Activated CD4-positive, alpha-beta T cell treated with anti-CD3 and anti-CD28 coated beads for 36 hours (primary cell): Measurements from ENCODE around the gene RGS10. TPM values are rescaled to one million over a fixed set of nuclear protein-coding genes. Genes with fewer than 3 reads are reported as not detected.

Source experiments
- ATAC-seq: fragments of 200-7000 bp; cut with Tn5 transposase; one replicate; pipeline ENCODE4 v1.10.0; 2021; ENCODE audit warnings: mild to moderate bottlenecking, moderate library complexity
- CTCF ChIA-PET: fragments of 350-600 bp; sonication (Branson Sonifier 250); formaldehyde crosslinking; loops from one replicate; lab custom pipeline; 2021; ENCODE audit warnings: antibody characterized with exemption; lab: Charles Lee
- POLR2A ChIA-PET: fragments of 350-600 bp; sonication (Branson Sonifier 250); formaldehyde crosslinking; loops from one replicate; lab custom pipeline; 2021; ENCODE audit warnings: antibody characterized with exemption, inconsistent platforms; lab: Charles Lee
- DNase-seq: peaks from one replicate; pipeline ENCODE4 v3.0.0-alpha.2; 2020
- H3K27ac Mint-ChIP-seq: one replicate; pipeline ENCODE4 v1.8.0; 2021; ENCODE audit warnings: mixed read lengths
- H3K27me3 Mint-ChIP-seq: one replicate; pipeline ENCODE4 v1.8.0; 2021; ENCODE audit warnings: mixed read lengths
- H3K36me3 Mint-ChIP-seq: one replicate; pipeline ENCODE4 v1.8.0; 2021; ENCODE audit warnings: low read depth, mixed read lengths
- H3K4me1 Mint-ChIP-seq: one replicate; pipeline ENCODE4 v1.8.0; 2021; ENCODE audit warnings: mixed read lengths
- H3K4me3 Mint-ChIP-seq: one replicate; pipeline ENCODE4 v1.8.0; 2021; ENCODE audit warnings: mild to moderate bottlenecking, moderate library complexity, mixed read lengths
- H3K9me3 Mint-ChIP-seq: one replicate; pipeline ENCODE4 v1.8.0; 2021; ENCODE audit warnings: low read depth, mixed read lengths
- intact Hi-C, 2 experiments: fragments of 100-400 bp; cut with DNase I in 1 of 2; cut with micrococcal nuclease in 1 of 2; formaldehyde crosslinking; loops; one replicate each; pipeline versions ENCODE4 v1.14.2 to v1.15.1; 2022 to 2024; cut with DNase I, micrococcal nuclease
- total RNA-seq, 2 experiments: library from RNA; stranded (reverse); gene quantifications; one replicate each; pipeline ENCODE4 v1.2.3, GENCODE V29; 2021

Gene RGS10
- total RNA-seq, 2 experiments from 2014 or later, result 186 to 191 TPM

DNA sequence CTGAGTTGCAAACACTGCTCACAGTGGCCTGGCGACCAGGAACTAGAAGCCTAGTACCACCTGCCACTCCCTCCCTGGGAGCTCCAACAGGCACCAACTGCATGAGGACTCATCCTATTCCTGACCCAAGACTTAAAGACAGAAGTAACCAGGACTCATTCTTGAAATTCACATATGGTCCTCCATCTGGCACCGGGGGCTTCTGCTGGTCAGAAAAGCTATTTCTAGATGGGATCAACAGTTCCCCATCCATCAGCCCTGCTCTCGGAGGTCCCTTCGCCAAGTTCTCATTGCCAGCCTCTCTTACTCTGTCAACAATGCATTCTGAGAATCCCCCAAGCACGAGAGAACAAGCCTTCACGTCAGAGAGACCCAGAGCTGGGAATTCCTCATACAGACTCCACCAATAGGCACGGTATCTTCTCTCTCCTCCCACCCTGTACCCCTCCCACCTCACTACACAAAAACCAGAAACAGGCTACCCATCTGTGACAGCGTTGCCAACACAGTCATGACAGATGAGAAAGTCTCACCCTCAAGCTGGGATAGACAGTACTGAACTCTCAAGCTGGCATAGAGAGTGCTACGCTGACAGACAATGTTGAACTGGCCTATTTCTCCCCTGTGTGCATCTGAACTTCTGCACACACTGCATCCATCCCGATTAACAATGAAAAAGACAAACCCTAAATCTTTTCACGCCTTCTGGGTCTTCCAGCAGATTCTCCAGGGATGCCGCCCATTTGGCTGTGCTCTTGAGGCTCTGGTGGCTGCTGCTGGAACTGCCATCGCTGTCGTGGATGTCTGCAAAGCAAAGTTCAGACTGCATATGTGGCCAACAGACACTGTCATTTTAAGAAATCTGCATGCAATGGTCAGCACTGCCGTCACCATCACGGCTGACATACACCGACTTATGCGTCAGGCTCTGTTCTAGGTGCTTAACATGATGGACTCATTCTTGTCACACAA lies 15.6 kb downstream of the RGS10 start:
- peak; percentile 51 for ATAC-seq
- Mint-ChIP-seq H3K27ac (peak overlapping the region; percentile 35), H3K27me3 (no peaks in the 10 kb centered on the region), H3K9me3 (no peaks in the 10 kb centered on the region), H3K4me3 (no peak overlapping the region), H3K36me3 (peaks cover 51% of the 10 kb centered on the region), H3K4me1 (peaks cover 62% of the 10 kb centered on the region)
- POLR2A ChIA-PET, result interaction anchor here (0.5 to 0.6 kb wide), 2 partner anchors 17 to 32 kb away, joined by 4 to 5 read pairs; no protein-coding TSS in a partner anchor
- intact Hi-C loops, result no loop called here
- DNase-seq, result no peak
- CTCF ChIA-PET, result interaction anchor here (0.8 to 2.0 kb wide), 9 partner anchors 10 to 327 kb away, joined by 3 to 7 read pairs (median 4); partner anchors contain the start of genes GRK5 and RGS10

- DNase-seq (no peak), ATAC-seq (no peak)
- intact Hi-C loops, result no loop called here
- no peak overlapping the region for H3K27ac Mint-ChIP-seq
- H3K4me1 Mint-ChIP-seq, result peaks cover 58% of the 10 kb centered on the region
- H3K27me3 Mint-ChIP-seq, result no peaks in the 10 kb centered on the region
- ChIA-PET CTCF (interaction anchor here (0.7 to 2.0 kb wide), 12 partner anchors 8 to 326 kb away, joined by 3 to 7 read pairs (median 3); partner anchors contain the start of genes GRK5 and RGS10), POLR2A (no interaction called here)
- peaks cover 55% of the 10 kb centered on the region for H3K36me3 Mint-ChIP-seq
- H3K4me3 Mint-ChIP-seq, result no peak overlapping the region
- H3K9me3 Mint-ChIP-seq, result no peaks in the 10 kb centered on the region
Measured at GRCh38 chr10:119526149-119526548, 16.4 kb downstream of the RGS10 start.

DNA sequence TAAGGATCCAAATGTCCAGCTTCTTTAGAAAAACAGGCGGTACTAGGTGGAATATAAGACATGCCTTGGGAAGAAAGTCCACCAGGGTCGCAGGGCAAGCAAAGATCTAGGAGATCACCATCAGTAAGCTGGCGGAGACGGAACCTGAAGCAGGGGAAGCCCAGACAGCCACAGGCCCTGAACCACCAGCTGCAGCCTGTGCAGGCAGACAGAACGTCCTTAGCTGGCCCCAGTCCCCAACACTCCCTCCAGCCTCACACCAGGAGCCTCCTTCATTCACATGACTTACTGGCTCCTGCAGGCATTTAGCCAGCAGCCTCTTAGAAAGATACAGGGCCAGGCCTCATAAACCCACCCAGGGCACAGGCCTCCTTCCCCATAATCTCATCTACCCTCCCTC lies 17.4 kb downstream of the RGS10 start:
- ATAC-seq, result no peak
- no peaks in the 10 kb centered on the region for H3K27me3 Mint-ChIP-seq
- ChIA-PET POLR2A (no interaction called here), CTCF (interaction anchor here (0.5 to 2.0 kb wide), 5 partner anchors 12 to 373 kb away, joined by 3 to 5 read pairs (median 3); partner anchors contain the start of gene RGS10)
- H3K27ac Mint-ChIP-seq, result peak overlapping the region; percentile 19
- DNase-seq, result no peak
- H3K36me3 Mint-ChIP-seq, result peaks cover 55% of the 10 kb centered on the region
- intact Hi-C loops, result no loop called here
- no peaks in the 10 kb centered on the region for H3K9me3 Mint-ChIP-seq
- H3K4me1 Mint-ChIP-seq, result peaks cover 53% of the 10 kb centered on the region
- H3K4me3 Mint-ChIP-seq, result no peak overlapping the region

DNA sequence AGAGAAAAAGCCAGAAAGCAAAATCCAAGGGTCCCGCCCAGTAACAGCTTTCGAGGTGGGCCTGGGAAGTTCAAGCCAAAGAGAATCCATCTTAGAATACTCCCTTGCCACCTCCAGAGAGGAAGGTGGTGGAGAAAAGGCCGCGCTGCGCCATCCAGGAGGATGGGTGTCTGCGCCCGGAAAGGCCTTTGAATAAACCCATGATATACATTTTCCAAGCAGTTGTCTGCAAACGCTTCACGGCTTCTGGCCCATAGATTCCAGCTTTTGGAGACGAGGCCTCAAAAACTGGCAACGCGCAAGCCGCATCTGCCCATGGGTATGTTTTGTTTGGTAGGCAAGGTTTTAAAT lies 17.8 kb downstream of the RGS10 start:
- ChIA-PET POLR2A (no interaction called here), CTCF (interaction anchor here (1.1 to 1.6 kb wide), 2 partner anchors 13 to 15 kb away, joined by 3 to 5 read pairs; no protein-coding TSS in a partner anchor)
- no peak overlapping the region for H3K27ac Mint-ChIP-seq
- intact Hi-C loops, result no loop called here
- H3K27me3 Mint-ChIP-seq, result no peaks in the 10 kb centered on the region
- no peak for ATAC-seq
- H3K4me3 Mint-ChIP-seq, result no peak overlapping the region
- H3K9me3 Mint-ChIP-seq, result no peaks in the 10 kb centered on the region
- H3K4me1 Mint-ChIP-seq, result peaks cover 54% of the 10 kb centered on the region
- DNase-seq, result no peak
- H3K36me3 Mint-ChIP-seq, result peaks cover 59% of the 10 kb centered on the region

DNA sequence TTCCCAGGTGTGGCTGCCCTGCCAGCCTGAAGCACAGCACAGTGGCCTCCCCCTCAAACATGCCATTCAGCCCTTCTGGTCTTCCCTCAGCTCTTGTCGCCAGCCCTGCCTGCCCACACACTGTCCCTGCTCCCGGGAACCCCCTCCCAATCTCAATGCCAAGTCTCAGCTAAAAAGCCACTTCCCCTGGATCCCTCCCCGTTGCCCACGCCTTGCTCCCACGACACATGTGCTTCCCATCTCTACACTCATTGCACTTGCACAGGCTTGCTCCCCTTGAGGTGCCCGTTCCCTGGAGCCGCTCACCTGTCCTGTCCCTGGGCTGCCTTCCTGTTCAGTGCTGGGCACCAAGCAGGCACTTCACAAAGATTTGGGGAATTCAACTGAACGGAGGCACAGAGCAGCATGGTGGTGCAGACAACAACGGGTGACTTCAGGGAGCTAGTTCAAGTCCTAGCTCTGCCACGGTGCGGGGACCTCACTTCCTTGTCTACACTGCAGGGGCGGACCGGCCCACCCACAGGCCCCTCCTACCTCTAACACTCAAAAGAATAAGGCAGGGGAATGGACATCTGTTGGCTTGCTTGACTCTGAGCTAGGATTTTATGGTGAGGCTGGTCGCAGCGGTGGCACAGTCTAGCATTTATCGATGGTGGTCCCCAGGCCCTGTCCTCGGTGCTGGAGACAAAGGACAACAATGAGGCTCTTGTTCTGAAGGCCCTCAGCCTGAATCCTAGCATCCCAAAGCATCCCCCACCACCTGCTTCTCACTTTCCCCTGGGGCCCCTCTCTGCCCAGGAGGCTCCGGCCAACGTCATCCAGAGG lies 18.4 kb downstream of the RGS10 start:
- DNase-seq, result no peak
- CTCF ChIA-PET, result interaction anchor here (1.1 to 1.7 kb wide), 3 partner anchors 9 to 16 kb away, joined by 3 to 7 read pairs (median 5); no protein-coding TSS in a partner anchor
- peak overlapping the region; percentile 44 for H3K27ac Mint-ChIP-seq
- POLR2A ChIA-PET, result no interaction called here
- peaks cover 55% of the 10 kb centered on the region for H3K36me3 Mint-ChIP-seq
- H3K4me3 Mint-ChIP-seq, result no peak overlapping the region
- peaks cover 55% of the 10 kb centered on the region for H3K4me1 Mint-ChIP-seq
- ATAC-seq, result no peak
- H3K9me3 Mint-ChIP-seq, result no peaks in the 10 kb centered on the region
- intact Hi-C loops, result no loop called here
- H3K27me3 Mint-ChIP-seq, result no peaks in the 10 kb centered on the region

DNA sequence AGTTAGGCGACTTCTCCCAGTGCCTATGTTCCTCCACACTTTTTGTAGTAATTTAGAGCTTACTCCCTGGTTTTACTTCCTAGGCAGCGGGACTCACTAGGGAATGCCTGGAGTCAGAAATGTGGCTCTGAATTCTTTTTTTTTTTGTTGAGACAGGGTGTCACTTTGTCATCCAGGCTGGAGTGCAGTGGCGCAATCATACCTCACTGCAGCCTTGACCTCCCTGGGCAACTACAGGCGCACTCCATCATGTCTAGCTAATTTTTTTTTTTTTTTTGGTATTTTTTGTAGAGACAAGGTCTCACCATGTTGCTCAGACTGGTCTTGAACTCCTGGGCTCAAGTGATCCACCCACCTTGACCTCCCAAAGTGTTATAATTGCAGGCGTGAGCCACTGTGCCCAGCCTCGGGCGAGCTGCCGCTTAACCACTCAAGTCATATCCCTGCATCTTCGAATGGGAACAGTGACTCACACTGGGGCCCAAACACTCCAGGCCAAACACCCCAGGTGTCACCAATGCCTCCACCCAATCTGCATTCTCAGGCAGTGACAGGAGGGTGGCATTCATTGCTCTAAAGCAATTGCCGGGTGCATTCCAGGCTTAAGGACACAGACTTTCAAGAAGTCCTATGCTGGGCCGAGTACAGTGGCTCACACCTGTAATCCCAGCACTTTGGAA lies 19.6 kb downstream of the RGS10 start:
- no peak overlapping the region for H3K4me3 Mint-ChIP-seq
- H3K4me1 Mint-ChIP-seq, result peaks cover 59% of the 10 kb centered on the region
- intact Hi-C loops, result no loop called here
- no peaks in the 10 kb centered on the region for H3K9me3 Mint-ChIP-seq
- DNase-seq (peak; percentile 45), ATAC-seq (peak; percentile 57)
- H3K36me3 Mint-ChIP-seq, result peaks cover 61% of the 10 kb centered on the region
- ChIA-PET POLR2A (interaction anchor here (0.7 kb wide), 1 partner anchor 159 kb away, joined by 7 read pairs; no protein-coding TSS in a partner anchor), CTCF (interaction anchor here (1.6 to 1.7 kb wide), 2 partner anchors 10 to 17 kb away, joined by 5 to 7 read pairs; no protein-coding TSS in a partner anchor)
- peak overlapping the region; percentile 51 for H3K27ac Mint-ChIP-seq
- no peaks in the 10 kb centered on the region for H3K27me3 Mint-ChIP-seq

DNA sequence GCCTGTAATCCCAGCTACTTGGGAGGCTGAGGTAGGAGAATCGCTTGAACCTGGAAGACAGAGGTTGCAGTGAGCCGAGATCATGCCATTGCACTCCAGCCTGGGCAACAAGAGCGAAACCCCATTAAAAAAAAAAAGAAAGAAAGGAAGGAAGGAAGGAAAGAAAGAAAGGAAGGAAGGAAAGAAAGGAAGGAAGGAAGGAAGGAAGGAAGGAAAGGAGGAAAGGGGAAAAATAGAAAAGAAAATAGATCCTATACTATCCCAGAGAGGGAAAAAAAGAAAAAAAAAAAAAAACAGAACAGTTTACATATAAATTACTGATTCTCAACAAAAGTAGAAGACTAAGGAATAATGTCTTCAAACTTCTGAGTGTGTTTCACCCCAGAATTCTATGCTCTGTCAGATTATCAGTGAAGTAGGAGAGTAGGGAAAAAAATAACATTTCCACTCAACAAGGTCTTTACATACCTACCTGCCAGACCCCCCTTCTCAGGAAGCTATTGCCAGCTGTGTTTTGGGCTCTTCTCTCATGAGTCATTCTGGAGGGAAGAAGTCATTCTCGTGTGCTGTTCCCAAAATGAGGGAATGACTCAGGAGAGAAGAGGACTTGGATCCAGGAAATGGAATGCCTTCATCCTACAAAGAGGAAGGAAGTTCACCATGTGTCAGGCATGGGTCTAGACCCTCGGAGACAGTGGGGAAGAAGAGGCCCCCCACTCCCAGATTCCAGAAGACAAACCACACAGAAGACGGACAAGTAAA lies 20.9 kb downstream of the RGS10 start:
- DNase-seq, result no peak
- no peaks in the 10 kb centered on the region for H3K27me3 Mint-ChIP-seq
- intact Hi-C loops, result no loop called here
- H3K9me3 Mint-ChIP-seq, result no peaks in the 10 kb centered on the region
- ATAC-seq, result no peak
- H3K27ac Mint-ChIP-seq, result peak overlapping the region; percentile 44
- H3K4me3 Mint-ChIP-seq, result no peak overlapping the region
- POLR2A ChIA-PET, result no interaction called here
- H3K4me1 Mint-ChIP-seq, result peaks cover 59% of the 10 kb centered on the region
- CTCF ChIA-PET, result interaction anchor here (1.0 kb wide), 1 partner anchor 8 kb away, joined by 3 read pairs; no protein-coding TSS in a partner anchor
- H3K36me3 Mint-ChIP-seq, result peaks cover 59% of the 10 kb centered on the region

DNA sequence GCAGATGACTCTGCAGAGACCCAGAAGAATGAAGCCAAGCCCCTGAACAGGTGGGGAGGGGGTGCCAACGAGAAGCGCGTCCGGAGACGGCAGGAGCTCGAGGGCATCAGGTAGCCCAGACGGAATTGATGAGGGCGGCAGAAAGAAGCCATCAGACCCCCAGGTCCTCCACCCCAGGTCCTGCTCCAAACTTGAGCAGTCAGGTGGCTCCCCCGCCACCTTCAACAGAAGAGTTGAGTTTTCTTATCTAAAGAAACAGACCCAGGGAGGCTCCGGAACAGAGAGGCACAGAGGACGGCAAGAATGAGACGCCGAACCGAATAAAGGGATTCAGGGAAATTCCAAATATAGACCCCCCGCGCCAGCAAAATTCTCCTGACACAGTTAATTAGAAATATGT lies 22.2 kb downstream of the RGS10 start:
- no peak for DNase-seq
- Mint-ChIP-seq H3K27ac (peak overlapping the region; percentile 67), H3K4me1 (peaks cover 69% of the 10 kb centered on the region), H3K36me3 (peaks cover 63% of the 10 kb centered on the region), H3K9me3 (no peaks in the 10 kb centered on the region), H3K27me3 (no peaks in the 10 kb centered on the region), H3K4me3 (no peak overlapping the region)
- no peak for ATAC-seq
- ChIA-PET CTCF (no interaction called here), POLR2A (no interaction called here)
- intact Hi-C loops, result no loop called here

- Mint-ChIP-seq H3K9me3 (no peaks in the 10 kb centered on the region), H3K27me3 (no peaks in the 10 kb centered on the region), H3K4me3 (no peak overlapping the region), H3K36me3 (peaks cover 59% of the 10 kb centered on the region), H3K27ac (peak overlapping the region; percentile 98), H3K4me1 (peaks cover 69% of the 10 kb centered on the region)
- intact Hi-C loops, result loop anchor here in 1 of 2 experiments (5.0 kb wide), 1 partner anchor 212 kb away; no protein-coding TSS in a partner anchor
- DNase-seq (no peak), ATAC-seq (no peak)
- ChIA-PET CTCF (interaction anchor here (0.7 to 2.5 kb wide), 4 partner anchors 12 to 24 kb away, joined by 4 to 14 read pairs (median 8); partner anchors contain the start of gene RGS10), POLR2A (interaction anchor here (0.6 to 0.7 kb wide), 2 partner anchors 20 to 121 kb away, joined by 4 read pairs; no protein-coding TSS in a partner anchor)
Measured at GRCh38 chr10:119518936-119519335, 23.6 kb downstream of the RGS10 start.

GRCh38 chr10:119518176-119518575 lies 24.3 kb downstream of the RGS10 start:
- peak overlapping the region; percentile 98 for H3K27ac Mint-ChIP-seq
- POLR2A ChIA-PET, result interaction anchor here (0.6 to 1.2 kb wide), 4 partner anchors 13 to 284 kb away, joined by 3 to 4 read pairs (median 4); partner anchors contain the start of gene RGS10
- H3K9me3 Mint-ChIP-seq, result no peaks in the 10 kb centered on the region
- CTCF ChIA-PET, result interaction anchor here (0.5 to 2.5 kb wide), 8 partner anchors 10 to 173 kb away, joined by 3 to 14 read pairs (median 5); partner anchors contain the start of gene RGS10
- peaks cover 60% of the 10 kb centered on the region for H3K36me3 Mint-ChIP-seq
- ATAC-seq, result no peak
- intact Hi-C loops, result loop anchor here in 1 of 2 experiments (5.0 kb wide), 1 partner anchor 211 kb away; no protein-coding TSS in a partner anchor
- H3K27me3 Mint-ChIP-seq, result no peaks in the 10 kb centered on the region
- peak overlapping the region; percentile 51 for H3K4me3 Mint-ChIP-seq
- peaks cover 63% of the 10 kb centered on the region for H3K4me1 Mint-ChIP-seq
- DNase-seq, result no peak
